HCT116 (cell line): ENCODE measurements around the gene DUSP16. TPM values are rescaled to one million over a fixed set of nuclear protein-coding genes. Genes with fewer than 3 reads are reported as not detected.

Source experiments
- ATAC-seq: fragments of 200-7000 bp; cut with Tn5 transposase; 2 replicates; pipeline ENCODE4 v1.9.1; 2020; ENCODE audit warnings: mild to moderate bottlenecking, moderate library complexity
- BruUV-seq: library from RNA; stranded (reverse); fragments of 400-500 nt; replicated peaks from 2 replicates; lab custom pipeline; 2021; lab: Mats Ljungman, UMichigan
- CTCF ChIA-PET: fragments of 300-600 bp; sonication (Branson Sonifier 250); formaldehyde crosslinking; loops from one replicate; lab custom pipeline; 2021; ENCODE audit warnings: antibody characterized with exemption; lab: Charles Lee
- POLR2A ChIA-PET: fragments of 300-600, 350-600 bp; sonication (Branson Sonifier 250); formaldehyde crosslinking; loops from one replicate; lab custom pipeline; 2021; ENCODE audit warnings: antibody characterized with exemption; lab: Charles Lee
- RAD21 ChIA-PET, 2 experiments: fragments of 300-600 bp; sonication (Branson Sonifier 250); formaldehyde crosslinking; loops; one replicate each; lab custom pipeline; 2023; ENCODE audit warnings: low total read pairs in 2 of 2; ENCODE audit not compliant: uncharacterized antibody in 2 of 2, unreplicated experiment in 2 of 2, low non-redundant PET in 1 of 2; lab: Charles Lee
- DNase-seq: peaks from one replicate; pipeline ENCODE4 v3.0.0-alpha.2; 2010; ENCODE audit warnings: low read depth, low spot score
- H2AFZ ChIP-seq: fragments of 200-600 bp; shearing (Covaris generic), sonication (generic); 2 replicates; pipeline ENCODE4 v1.6.1; 2017; ENCODE audit warnings: low read depth, mixed run types, mixed read lengths, antibody characterized with exemption, low read length; ENCODE audit not compliant: poor library complexity, severe bottlenecking
- H3K27ac ChIP-seq: 2 replicates; pipeline ENCODE4 v1.5.1; 2012; ENCODE audit warnings: low read depth, low read length
- H3K27me3 ChIP-seq: fragments of 200-600 bp; sonication (generic); 2 replicates; pipeline ENCODE4 v1.6.1; 2016; ENCODE audit warnings: mixed run types, low read length, mixed read lengths; ENCODE audit not compliant: insufficient read depth
- H3K36me3 ChIP-seq, 2 experiments: fragments of 200-500 bp in 1 of 2; fragments of 200-600 bp in 1 of 2; sonication (Bioruptor generic) in 1 of 2; sonication (generic) in 1 of 2; 2 replicates each; pipeline versions ENCODE4 v1.5.1 to v1.6.1; 2014 to 2016; ENCODE audit warnings: low read length in 2 of 2, inconsistent platforms in 1 of 2, mixed read lengths in 1 of 2, mixed run types in 1 of 2; ENCODE audit not compliant: insufficient read depth in 2 of 2, control insufficient read depth in 1 of 2
- H3K4me1 ChIP-seq, 2 experiments: fragments of 200-600 bp in 1 of 2; sonication (generic) in 1 of 2; 2 replicates each; pipeline versions ENCODE4 v1.5.1 to v1.6.1; 2012 to 2017; ENCODE audit warnings: low read length in 2 of 2, inconsistent platforms in 1 of 2, mild to moderate bottlenecking in 1 of 2, mixed read lengths in 1 of 2, mixed run types in 1 of 2, moderate library complexity in 1 of 2; ENCODE audit not compliant: insufficient read depth in 2 of 2, control insufficient read depth in 1 of 2
- H3K4me2 ChIP-seq: fragments of 200-600 bp; sonication (generic); 2 replicates; pipeline ENCODE4 v1.6.1; 2017; ENCODE audit warnings: mixed run types, low read length, mixed read lengths
- H3K4me3 ChIP-seq, 2 experiments: fragments of 200-600 bp in 1 of 2; sonication (generic) in 1 of 2; replicated peaks in 1 of 2; 2 replicates each; pipeline ENCODE4 v1.5.1; 2011 to 2016; ENCODE audit warnings: low read length in 2 of 2, control low read depth in 1 of 2, low read depth in 1 of 2, mild to moderate bottlenecking in 1 of 2, mixed read lengths in 1 of 2, mixed run types in 1 of 2
- H3K79me2 ChIP-seq: fragments of 200-600 bp; sonication (generic); 2 replicates; pipeline ENCODE4 v1.6.1; 2017; ENCODE audit warnings: mild to moderate bottlenecking, mixed run types, low read length, moderate library complexity, mixed read lengths; ENCODE audit not compliant: insufficient read depth
- H3K9ac ChIP-seq: fragments of 200-600 bp; sonication (generic); 2 replicates; pipeline ENCODE4 v1.6.1; 2016; ENCODE audit warnings: low read length, mixed read lengths
- H3K9me2 ChIP-seq: fragments of 200-600 bp; sonication (generic), shearing (Covaris generic); 2 replicates; pipeline ENCODE4 v1.6.1; 2017; ENCODE audit warnings: mixed run types, mild to moderate bottlenecking, moderate library complexity; ENCODE audit not compliant: insufficient read depth
- H3K9me3 ChIP-seq, 2 experiments: fragments of 200-500 bp in 1 of 2; fragments of 200-600 bp in 1 of 2; sonication (Bioruptor generic) in 1 of 2; sonication (generic) in 1 of 2; 2 replicates each; pipeline ENCODE4 v1.6.1; 2014 to 2017; ENCODE audit warnings: low read length in 2 of 2, mixed read lengths in 2 of 2, inconsistent platforms in 1 of 2, low read depth in 1 of 2, mild to moderate bottlenecking in 1 of 2, mixed run types in 1 of 2, moderate library complexity in 1 of 2; ENCODE audit not compliant: control insufficient read depth in 1 of 2, insufficient read depth in 1 of 2
- H4K20me1 ChIP-seq: fragments of 200-600 bp; sonication (generic), shearing (Covaris generic); 2 replicates; pipeline ENCODE4 v1.6.1; 2017; ENCODE audit warnings: mixed run types, mild to moderate bottlenecking, moderate library complexity; ENCODE audit not compliant: insufficient read depth
- ATF3 ChIP-seq: IDR thresholded peaks from 2 replicates; pipeline ENCODE4 v1.6.1; 2012
- CBX3 ChIP-seq: IDR thresholded peaks from 2 replicates; pipeline ENCODE4 v1.6.1; 2012; ENCODE audit warnings: low read depth
- EGR1 ChIP-seq: IDR thresholded peaks from 2 replicates; pipeline ENCODE4 v1.6.1; 2012; ENCODE audit warnings: low read depth
- EZH2 ChIP-seq: fragments of 200-600 bp; sonication (generic); IDR thresholded peaks from 2 replicates; pipeline ENCODE4 v1.6.1; 2017; ENCODE audit warnings: antibody characterized with exemption, mixed run types
- EZH2phosphoT487 ChIP-seq: fragments of 200-600 bp; IDR thresholded peaks from 2 replicates; pipeline ENCODE4 v1.6.1; 2018; ENCODE audit warnings: antibody characterized with exemption, borderline replicate concordance
- JUND ChIP-seq: IDR thresholded peaks from 2 replicates; pipeline ENCODE4 v1.6.1; 2012
- POLR2A ChIP-seq: IDR thresholded peaks from 2 replicates; pipeline ENCODE4 v1.7.0; 2011; ENCODE audit warnings: borderline replicate concordance; ENCODE audit not compliant: insufficient read depth, insufficient read length; ENCODE audit errors: extremely low read depth
- POLR2AphosphoS5 ChIP-seq: IDR thresholded peaks from 2 replicates; pipeline ENCODE4 v1.6.1; 2011; ENCODE audit warnings: mild to moderate bottlenecking, low read depth, low read length, moderate library complexity
- REST ChIP-seq: IDR thresholded peaks from 2 replicates; pipeline ENCODE4 v1.6.1; 2012; ENCODE audit warnings: low read depth
- YY1 ChIP-seq: IDR thresholded peaks from 2 replicates; pipeline ENCODE4 v1.6.1; 2011; ENCODE audit warnings: low read length, low read depth, moderate library complexity, mild to moderate bottlenecking; ENCODE audit not compliant: insufficient replicate concordance; ENCODE audit errors: extremely low read depth
- intact Hi-C: fragments of 100-400 bp; cut with micrococcal nuclease; formaldehyde crosslinking; loops from 2 replicates; pipeline ENCODE4 v1.10.0; 2022
- total RNA-seq: library from RNA; stranded (reverse); gene quantifications from one replicate; pipeline ENCODE4 v1.2.1, GENCODE V29; 2021; ENCODE audit not compliant: unreplicated experiment
- TF ChIP-seq, protein P1 (sequence below): IDR thresholded peaks from 2 replicates; pipeline ENCODE4 v1.6.1; 2012
- TF ChIP-seq, protein P2 (sequence below), 3 experiments: fragments of 200-600 bp in 1 of 3; sonication (generic) in 1 of 3; IDR thresholded peaks in 2 of 3; conservative IDR thresholded peaks in 1 of 3; 2 replicates each; pipeline ENCODE4 v1.5.1; 2012 to 2017; ENCODE audit warnings: low read depth in 2 of 3, low read length in 2 of 3, antibody characterized with exemption in 1 of 3, borderline replicate concordance in 1 of 3, control low read depth in 1 of 3, mild to moderate bottlenecking in 1 of 3, mixed read lengths in 1 of 3, mixed run types in 1 of 3, moderate library complexity in 1 of 3; ENCODE audit not compliant: insufficient read depth in 1 of 3

Gene DUSP16
- total RNA-seq, 1 experiment from 2014 or later: 13.4 TPM

GRCh38 chr12:12466157-12466556 lies 96.5 kb downstream of the DUSP16 start:
- Histone ChIP-seq H2AFZ (no peak overlapping the region), H3K79me2 (no peaks in the 10 kb centered on the region)
- CTCF ChIA-PET: interaction anchor here (0.6 to 1.2 kb wide), 2 partner anchors 193 to 271 kb away, joined by 3 read pairs; no protein-coding TSS in a partner anchor
- POLR2A ChIA-PET: no interaction called here
- ATAC-seq: no peak
- TF ChIP-seq EZH2 (no peak), EZH2phosphoT487 (no peak), CBX3 (no peak), POLR2AphosphoS5 (no peak), EGR1 (no peak), YY1 (no peak), REST (no peak), ATF3 (no peak), JUND (no peak), POLR2A (no peak)
- TF ChIP-seq, protein P1, sequence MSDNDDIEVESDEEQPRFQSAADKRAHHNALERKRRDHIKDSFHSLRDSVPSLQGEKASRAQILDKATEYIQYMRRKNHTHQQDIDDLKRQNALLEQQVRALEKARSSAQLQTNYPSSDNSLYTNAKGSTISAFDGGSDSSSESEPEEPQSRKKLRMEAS: no peak
- TF ChIP-seq, protein P2, sequence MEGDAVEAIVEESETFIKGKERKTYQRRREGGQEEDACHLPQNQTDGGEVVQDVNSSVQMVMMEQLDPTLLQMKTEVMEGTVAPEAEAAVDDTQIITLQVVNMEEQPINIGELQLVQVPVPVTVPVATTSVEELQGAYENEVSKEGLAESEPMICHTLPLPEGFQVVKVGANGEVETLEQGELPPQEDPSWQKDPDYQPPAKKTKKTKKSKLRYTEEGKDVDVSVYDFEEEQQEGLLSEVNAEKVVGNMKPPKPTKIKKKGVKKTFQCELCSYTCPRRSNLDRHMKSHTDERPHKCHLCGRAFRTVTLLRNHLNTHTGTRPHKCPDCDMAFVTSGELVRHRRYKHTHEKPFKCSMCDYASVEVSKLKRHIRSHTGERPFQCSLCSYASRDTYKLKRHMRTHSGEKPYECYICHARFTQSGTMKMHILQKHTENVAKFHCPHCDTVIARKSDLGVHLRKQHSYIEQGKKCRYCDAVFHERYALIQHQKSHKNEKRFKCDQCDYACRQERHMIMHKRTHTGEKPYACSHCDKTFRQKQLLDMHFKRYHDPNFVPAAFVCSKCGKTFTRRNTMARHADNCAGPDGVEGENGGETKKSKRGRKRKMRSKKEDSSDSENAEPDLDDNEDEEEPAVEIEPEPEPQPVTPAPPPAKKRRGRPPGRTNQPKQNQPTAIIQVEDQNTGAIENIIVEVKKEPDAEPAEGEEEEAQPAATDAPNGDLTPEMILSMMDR (IDR thresholded peaks at IDR 0.05 in 2 of 3, conservative IDR thresholded peaks at IDR 0.05 in 1 of 3; ENCODE audit: borderline replicate concordance in 1 of 3, insufficient read depth in 1 of 3, low read depth in 2 of 3, low read length in 2 of 3): no peak
- TF ChIP-seq, all 23 proteins: peak for 0
- H3K9me3 ChIP-seq: no peaks in the 10 kb centered on the region
- H3K4me3 ChIP-seq: no peak overlapping the region
- no peak overlapping the region for H3K9ac ChIP-seq
- H3K36me3 ChIP-seq: no peaks in the 10 kb centered on the region
- intact Hi-C loops: no loop called here
- no peaks in the 10 kb centered on the region for H3K9me2 ChIP-seq
- H3K27me3 ChIP-seq: no peaks in the 10 kb centered on the region
- RAD21 ChIA-PET: no interaction called here
- no peak overlapping the region for H3K27ac ChIP-seq
- no peaks in the 10 kb centered on the region for H3K4me1 ChIP-seq
- no peak for DNase-seq
- no peaks in the 10 kb centered on the region for H4K20me1 ChIP-seq
- no TSS peak for BruUV-seq
- H3K4me2 ChIP-seq: no peak overlapping the region
